Neural cell (in vitro differentiated cells): ENCODE results near the gene MPND. TPM values are rescaled to one million over a fixed set of nuclear protein-coding genes. Genes with fewer than 3 reads are reported as not detected.

Experiments used
- H2AFZ ChIP-seq: fragments of 200-600, 300-800 bp; sonication (generic), shearing (Covaris generic); 2 replicates; pipeline ENCODE4 v1.6.0; 2014; ENCODE audit warnings: low read depth, mild to moderate bottlenecking, antibody characterized with exemption, low read length, moderate library complexity
- H3F3A ChIP-seq: fragments of 200-600 bp; shearing (Covaris generic); 2 replicates; pipeline ENCODE4 v1.6.1; 2016; ENCODE audit warnings: mild to moderate bottlenecking, moderate library complexity, mixed read lengths, antibody characterized with exemption, low read length; ENCODE audit not compliant: insufficient read depth, poor library complexity, severe bottlenecking
- H3K27ac ChIP-seq: fragments of 200-600, 300-800 bp; sonication (generic), shearing (Covaris generic); 2 replicates; pipeline ENCODE4 v1.5.1; 2014; ENCODE audit warnings: mild to moderate bottlenecking, low read length, moderate library complexity
- H3K27me3 ChIP-seq: fragments of 300-800, 200-600 bp; sonication (generic), shearing (Covaris generic); 2 replicates; pipeline ENCODE4 v1.6.0; 2014; ENCODE audit warnings: mild to moderate bottlenecking, low read depth, low read length, moderate library complexity; ENCODE audit not compliant: insufficient read depth
- H3K36me3 ChIP-seq: fragments of 300-800, 200-600 bp; sonication (generic), shearing (Covaris generic); 2 replicates; pipeline ENCODE4 v1.5.1; 2014; ENCODE audit warnings: mild to moderate bottlenecking, antibody characterized with exemption, low read length, moderate library complexity; ENCODE audit not compliant: insufficient read depth
- H3K4me2 ChIP-seq: fragments of 300-800, 200-600 bp; sonication (generic), shearing (Covaris generic); 2 replicates; pipeline ENCODE4 v1.6.0; 2014; ENCODE audit warnings: mild to moderate bottlenecking, low read length
- H3K4me3 ChIP-seq: fragments of 300-800, 200-600 bp; sonication (generic), shearing (Covaris generic); 2 replicates; pipeline ENCODE4 v1.5.1; 2014; ENCODE audit warnings: mild to moderate bottlenecking, low read length, moderate library complexity
- H3K79me2 ChIP-seq: fragments of 200-600 bp; shearing (Covaris generic); replicated peaks from 2 replicates; pipeline ENCODE4 v1.6.0; 2014; ENCODE audit warnings: mild to moderate bottlenecking, low read length, moderate library complexity; ENCODE audit not compliant: insufficient read depth
- H3K9ac ChIP-seq: fragments of 300-800, 200-600 bp; sonication (generic), shearing (Covaris generic); 2 replicates; pipeline ENCODE4 v1.6.1; 2016; ENCODE audit warnings: mild to moderate bottlenecking, low read length, mixed read lengths
- H3K9me2 ChIP-seq: fragments of 200-600 bp; shearing (Covaris generic); 2 replicates; pipeline ENCODE4 v1.6.1; 2016; ENCODE audit warnings: mild to moderate bottlenecking, low read length, mixed read lengths; ENCODE audit not compliant: insufficient read depth
- H3K9me3 ChIP-seq: fragments of 200-600, 300-800 bp; sonication (generic), shearing (Covaris generic); 2 replicates; pipeline ENCODE4 v1.6.1; 2016; ENCODE audit warnings: mild to moderate bottlenecking, mixed run types, low read length, moderate library complexity, mixed read lengths
- H4K20me1 ChIP-seq: fragments of 200-600 bp; shearing (Covaris generic); 2 replicates; pipeline ENCODE4 v1.6.1; 2016; ENCODE audit warnings: mild to moderate bottlenecking, mixed run types; ENCODE audit not compliant: insufficient read depth
- EP300 ChIP-seq: fragments of 450-650 bp; conservative IDR thresholded peaks from 2 replicates; pipeline ENCODE4 v1.6.1; 2014; ENCODE audit warnings: antibody characterized with exemption, mild to moderate bottlenecking, moderate library complexity; ENCODE audit not compliant: poor library complexity, severe bottlenecking
- EZH2 ChIP-seq: fragments of 200-600, 300-800 bp; shearing (Covaris generic), sonication (generic); IDR thresholded peaks from 2 replicates; pipeline ENCODE4 v1.6.1; 2014; ENCODE audit warnings: antibody characterized with exemption, low read length, borderline replicate concordance, mild to moderate bottlenecking; ENCODE audit not compliant: insufficient read depth, poor library complexity, severe bottlenecking
- MXI1 ChIP-seq: fragments of 450-650 bp; conservative IDR thresholded peaks from 2 replicates; pipeline ENCODE4 v1.6.1; 2014; ENCODE audit warnings: antibody characterized with exemption, mild to moderate bottlenecking; ENCODE audit not compliant: poor library complexity, severe bottlenecking
- POLR2AphosphoS5 ChIP-seq: IDR thresholded peaks from 2 replicates; pipeline ENCODE4 v1.6.1; 2012
- RAD21 ChIP-seq: fragments of 450-650 bp; conservative IDR thresholded peaks from 2 replicates; pipeline ENCODE4 v1.6.1; 2014; ENCODE audit warnings: antibody characterized with exemption, mild to moderate bottlenecking, moderate library complexity
- SMC3 ChIP-seq: fragments of 450-650 bp; conservative IDR thresholded peaks from 2 replicates; pipeline ENCODE4 v1.6.1; 2014; ENCODE audit warnings: antibody characterized with exemption, mild to moderate bottlenecking, moderate library complexity; ENCODE audit not compliant: poor library complexity
- TAF1 ChIP-seq: IDR thresholded peaks from 2 replicates; pipeline ENCODE4 v1.6.1; 2012; ENCODE audit warnings: low read depth
- polyA plus RNA-seq: library from polyadenylated mRNA; depleted of rRNA; stranded (reverse); fragments of >200 nt; gene quantifications from 2 replicates; pipeline ENCODE4 v1.2.3, GENCODE V29; 2014
- TF ChIP-seq, protein P1 (sequence below): IDR thresholded peaks from 2 replicates; pipeline ENCODE4 v1.6.1; 2012; ENCODE audit warnings: borderline replicate concordance
- TF ChIP-seq, protein P2 (sequence below): fragments of 450-650 bp; IDR thresholded peaks from 2 replicates; pipeline ENCODE4 v1.5.1; 2014; ENCODE audit warnings: antibody characterized with exemption, mild to moderate bottlenecking, moderate library complexity; ENCODE audit not compliant: poor library complexity, severe bottlenecking

The MPND gene
- polyA plus RNA-seq, 1 donor from 2014 or later, result 34.8 TPM

DNA sequence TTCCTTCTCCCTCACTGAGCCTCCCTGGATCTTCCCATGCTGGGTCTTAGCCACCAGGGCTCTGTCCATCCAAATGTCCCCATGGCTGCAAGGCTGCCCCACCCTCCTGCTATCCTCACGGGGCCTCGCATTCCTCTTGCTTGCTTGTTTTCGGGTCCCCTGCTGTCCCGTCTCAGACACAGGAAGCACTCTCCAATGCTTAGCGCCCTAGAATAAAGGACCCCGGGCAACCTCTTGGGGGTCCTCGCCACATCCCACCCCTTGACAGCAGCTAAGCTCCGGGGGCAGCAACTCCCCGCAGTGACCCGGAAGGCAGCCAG, 33.3 kb downstream of the MPND start:
- Histone ChIP-seq H3K27ac (peak overlapping the region; percentile 68), H3K36me3 (no peaks in the 10 kb centered on the region), H3K4me2 (no peak overlapping the region), H3K9me2 (no peaks in the 10 kb centered on the region), H3K4me3 (no peak overlapping the region), H3K27me3 (no peaks in the 10 kb centered on the region), H3K9me3 (no peaks in the 10 kb centered on the region), H3K79me2 (no peaks in the 10 kb centered on the region), H3K9ac (no peak overlapping the region), H2AFZ (no peak overlapping the region), H4K20me1 (no peaks in the 10 kb centered on the region), H3F3A (no peaks in the 10 kb centered on the region)
- TF ChIP-seq EZH2, result no peak
- no peak for TF ChIP-seq MXI1
- TF ChIP-seq SMC3, result no peak
- no peak for TF ChIP-seq POLR2AphosphoS5
- no peak for TF ChIP-seq RAD21
- TF ChIP-seq, protein P1, sequence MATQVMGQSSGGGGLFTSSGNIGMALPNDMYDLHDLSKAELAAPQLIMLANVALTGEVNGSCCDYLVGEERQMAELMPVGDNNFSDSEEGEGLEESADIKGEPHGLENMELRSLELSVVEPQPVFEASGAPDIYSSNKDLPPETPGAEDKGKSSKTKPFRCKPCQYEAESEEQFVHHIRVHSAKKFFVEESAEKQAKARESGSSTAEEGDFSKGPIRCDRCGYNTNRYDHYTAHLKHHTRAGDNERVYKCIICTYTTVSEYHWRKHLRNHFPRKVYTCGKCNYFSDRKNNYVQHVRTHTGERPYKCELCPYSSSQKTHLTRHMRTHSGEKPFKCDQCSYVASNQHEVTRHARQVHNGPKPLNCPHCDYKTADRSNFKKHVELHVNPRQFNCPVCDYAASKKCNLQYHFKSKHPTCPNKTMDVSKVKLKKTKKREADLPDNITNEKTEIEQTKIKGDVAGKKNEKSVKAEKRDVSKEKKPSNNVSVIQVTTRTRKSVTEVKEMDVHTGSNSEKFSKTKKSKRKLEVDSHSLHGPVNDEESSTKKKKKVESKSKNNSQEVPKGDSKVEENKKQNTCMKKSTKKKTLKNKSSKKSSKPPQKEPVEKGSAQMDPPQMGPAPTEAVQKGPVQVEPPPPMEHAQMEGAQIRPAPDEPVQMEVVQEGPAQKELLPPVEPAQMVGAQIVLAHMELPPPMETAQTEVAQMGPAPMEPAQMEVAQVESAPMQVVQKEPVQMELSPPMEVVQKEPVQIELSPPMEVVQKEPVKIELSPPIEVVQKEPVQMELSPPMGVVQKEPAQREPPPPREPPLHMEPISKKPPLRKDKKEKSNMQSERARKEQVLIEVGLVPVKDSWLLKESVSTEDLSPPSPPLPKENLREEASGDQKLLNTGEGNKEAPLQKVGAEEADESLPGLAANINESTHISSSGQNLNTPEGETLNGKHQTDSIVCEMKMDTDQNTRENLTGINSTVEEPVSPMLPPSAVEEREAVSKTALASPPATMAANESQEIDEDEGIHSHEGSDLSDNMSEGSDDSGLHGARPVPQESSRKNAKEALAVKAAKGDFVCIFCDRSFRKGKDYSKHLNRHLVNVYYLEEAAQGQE, result no peak
- no peak for TF ChIP-seq TAF1

DNA sequence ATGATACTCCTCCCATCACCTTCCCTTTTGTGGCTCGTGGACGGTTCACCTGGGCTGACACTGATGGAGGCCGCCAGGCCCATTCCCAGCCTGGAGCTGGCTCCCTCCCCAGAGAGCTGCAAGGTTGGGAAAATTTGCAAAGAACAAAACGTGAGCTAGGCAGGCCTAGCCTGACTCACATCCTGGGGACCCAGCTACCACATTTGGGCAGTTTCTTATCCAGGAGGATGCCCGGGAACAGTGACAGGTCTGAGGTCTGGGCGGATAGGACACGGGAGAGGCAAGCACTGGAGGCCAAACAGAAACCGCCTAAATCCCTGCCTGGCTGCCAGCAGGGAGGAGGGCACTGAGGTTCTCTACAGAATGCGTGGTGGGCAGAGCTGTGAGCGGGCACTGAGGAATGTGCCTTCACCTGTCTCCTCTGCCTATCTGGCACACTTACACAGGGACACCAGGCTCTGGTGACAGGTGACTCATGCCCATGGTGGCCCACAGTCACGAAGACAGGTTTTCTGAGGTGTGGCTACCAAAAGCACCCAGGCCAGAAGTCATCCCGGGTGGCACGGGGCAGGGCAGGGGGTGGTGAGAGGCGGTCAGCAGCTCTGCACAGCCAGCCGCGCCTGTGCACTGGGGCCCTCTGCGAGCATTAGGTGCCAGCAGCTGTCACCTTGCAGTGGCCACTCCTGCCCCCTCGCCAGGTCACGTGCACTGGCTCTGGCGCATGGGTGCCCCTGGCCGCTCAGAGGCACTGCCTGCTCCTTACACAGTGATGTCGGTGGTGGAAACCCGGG, 33.8 kb downstream of the MPND start:
- Histone ChIP-seq H3K9me2 (no peaks in the 10 kb centered on the region), H3K27me3 (no peaks in the 10 kb centered on the region), H3K36me3 (no peaks in the 10 kb centered on the region), H3F3A (no peaks in the 10 kb centered on the region), H3K9ac (no peak overlapping the region), H3K79me2 (no peaks in the 10 kb centered on the region), H3K9me3 (no peaks in the 10 kb centered on the region), H2AFZ (no peak overlapping the region), H3K4me3 (no peak overlapping the region), H3K4me2 (no peak overlapping the region), H3K27ac (no peak overlapping the region), H4K20me1 (no peaks in the 10 kb centered on the region)
- TF ChIP-seq, protein P1, result no peak
- TF ChIP-seq RAD21, result no peak
- TF ChIP-seq TAF1, result no peak
- TF ChIP-seq, protein P2, sequence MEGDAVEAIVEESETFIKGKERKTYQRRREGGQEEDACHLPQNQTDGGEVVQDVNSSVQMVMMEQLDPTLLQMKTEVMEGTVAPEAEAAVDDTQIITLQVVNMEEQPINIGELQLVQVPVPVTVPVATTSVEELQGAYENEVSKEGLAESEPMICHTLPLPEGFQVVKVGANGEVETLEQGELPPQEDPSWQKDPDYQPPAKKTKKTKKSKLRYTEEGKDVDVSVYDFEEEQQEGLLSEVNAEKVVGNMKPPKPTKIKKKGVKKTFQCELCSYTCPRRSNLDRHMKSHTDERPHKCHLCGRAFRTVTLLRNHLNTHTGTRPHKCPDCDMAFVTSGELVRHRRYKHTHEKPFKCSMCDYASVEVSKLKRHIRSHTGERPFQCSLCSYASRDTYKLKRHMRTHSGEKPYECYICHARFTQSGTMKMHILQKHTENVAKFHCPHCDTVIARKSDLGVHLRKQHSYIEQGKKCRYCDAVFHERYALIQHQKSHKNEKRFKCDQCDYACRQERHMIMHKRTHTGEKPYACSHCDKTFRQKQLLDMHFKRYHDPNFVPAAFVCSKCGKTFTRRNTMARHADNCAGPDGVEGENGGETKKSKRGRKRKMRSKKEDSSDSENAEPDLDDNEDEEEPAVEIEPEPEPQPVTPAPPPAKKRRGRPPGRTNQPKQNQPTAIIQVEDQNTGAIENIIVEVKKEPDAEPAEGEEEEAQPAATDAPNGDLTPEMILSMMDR, result no peak
- TF ChIP-seq POLR2AphosphoS5, result no peak
- TF ChIP-seq SMC3, result no peak
- TF ChIP-seq MXI1, result no peak
- TF ChIP-seq EP300, result no peak
